Adipocyte (in vitro differentiated cells): Measurements from ENCODE around the gene ABHD4.

ENCODE experiments used
- DNase-seq: peaks from one replicate; pipeline ENCODE4 v3.0.0-alpha.2; 2015; ENCODE audit warnings: low read depth
- H3K27me3 ChIP-seq: replicated peaks from 2 replicates; pipeline ENCODE4 v1.7.0; 2013; ENCODE audit warnings: mild to moderate bottlenecking, low read length, moderate library complexity; ENCODE audit not compliant: control insufficient read depth, insufficient read depth
- H3K36me3 ChIP-seq: 2 replicates; pipeline ENCODE4 v1.7.0; 2013; ENCODE audit warnings: low read length, mild to moderate bottlenecking, moderate library complexity; ENCODE audit not compliant: control insufficient read depth, insufficient read depth, severe bottlenecking
- H3K4me1 ChIP-seq: 2 replicates; pipeline ENCODE4 v1.7.0; 2013; ENCODE audit warnings: mild to moderate bottlenecking, low read length, moderate library complexity; ENCODE audit not compliant: control insufficient read depth, insufficient read depth
- H3K4me3 ChIP-seq: 2 replicates; pipeline ENCODE4 v1.7.0; 2013; ENCODE audit warnings: mild to moderate bottlenecking, low read length, moderate library complexity
- H3K9ac ChIP-seq: 2 replicates; pipeline ENCODE4 v1.7.0; 2013; ENCODE audit warnings: mild to moderate bottlenecking, low read length, moderate library complexity
- H3K9me3 ChIP-seq: 2 replicates; pipeline ENCODE4 v1.7.0; 2013; ENCODE audit warnings: mild to moderate bottlenecking, low read length, moderate library complexity; ENCODE audit not compliant: control insufficient read depth

ABHD4 gene

GRCh38 chr14:22596354-22596879 lies 1.7 kb upstream of the ABHD4 start:
- H3K36me3 ChIP-seq, result peaks cover under 1% of the 10 kb centered on the region
- no peak overlapping the region for H3K4me3 ChIP-seq
- no peaks in the 10 kb centered on the region for H3K9me3 ChIP-seq
- peaks cover 3% of the 10 kb centered on the region for H3K27me3 ChIP-seq
- H3K9ac ChIP-seq, result no peak overlapping the region
- peaks cover 20% of the 10 kb centered on the region for H3K4me1 ChIP-seq
- no peak for DNase-seq

- no peaks in the 10 kb centered on the region for H3K9me3 ChIP-seq
- peaks cover 26% of the 10 kb centered on the region for H3K4me1 ChIP-seq
- H3K4me3 ChIP-seq, result peak overlapping the region; percentile 96
- no peak for DNase-seq
- peaks cover 3% of the 10 kb centered on the region for H3K27me3 ChIP-seq
- H3K9ac ChIP-seq, result peak overlapping the region; percentile 95
- H3K36me3 ChIP-seq, result peaks cover 9% of the 10 kb centered on the region
Observed at GRCh38 chr14:22597265-22597664, 835 bp upstream of the ABHD4 start.

- Histone ChIP-seq H3K4me3 (peak overlapping the region; percentile 96), H3K27me3 (peaks cover 3% of the 10 kb centered on the region), H3K9me3 (no peaks in the 10 kb centered on the region), H3K9ac (peak overlapping the region; percentile 95), H3K4me1 (peaks cover 30% of the 10 kb centered on the region), H3K36me3 (peaks cover 14% of the 10 kb centered on the region)
- DNase-seq, result peak; percentile 37
Observed at GRCh38 chr14:22597771-22598098, 365 bp upstream of the ABHD4 start.

GRCh38 chr14:22598896-22599244 lies 770 bp downstream of the ABHD4 start:
- peak; percentile 88 for DNase-seq
- H3K36me3 ChIP-seq, result peaks cover 25% of the 10 kb centered on the region
- H3K9ac ChIP-seq, result peak overlapping the region; percentile 95
- no peaks in the 10 kb centered on the region for H3K9me3 ChIP-seq
- peak overlapping the region; percentile 96 for H3K4me3 ChIP-seq
- peaks cover 36% of the 10 kb centered on the region for H3K4me1 ChIP-seq
- peaks cover 3% of the 10 kb centered on the region for H3K27me3 ChIP-seq

GRCh38 chr14:22599349-22599748 lies 1.2 kb downstream of the ABHD4 start:
- DNase-seq, result no peak
- Histone ChIP-seq H3K9ac (peak overlapping the region; percentile 95), H3K4me3 (peak overlapping the region; percentile 96), H3K9me3 (no peaks in the 10 kb centered on the region), H3K36me3 (peaks cover 28% of the 10 kb centered on the region), H3K27me3 (peaks cover 3% of the 10 kb centered on the region), H3K4me1 (peaks cover 36% of the 10 kb centered on the region)

- H3K4me1 ChIP-seq, result peaks cover 36% of the 10 kb centered on the region
- H3K9me3 ChIP-seq, result no peaks in the 10 kb centered on the region
- peak overlapping the region; percentile 95 for H3K9ac ChIP-seq
- DNase-seq, result no peak
- H3K4me3 ChIP-seq, result peak overlapping the region; percentile 96
- H3K36me3 ChIP-seq, result peaks cover 35% of the 10 kb centered on the region
- H3K27me3 ChIP-seq, result peaks cover 3% of the 10 kb centered on the region
Observed at GRCh38 chr14:22600027-22600426, 1.9 kb downstream of the ABHD4 start.

- no peak for DNase-seq
- H3K27me3 ChIP-seq, result no peaks in the 10 kb centered on the region
- no peak overlapping the region for H3K4me3 ChIP-seq
- H3K9ac ChIP-seq, result no peak overlapping the region
- H3K4me1 ChIP-seq, result peaks cover 36% of the 10 kb centered on the region
- no peaks in the 10 kb centered on the region for H3K9me3 ChIP-seq
- peaks cover 49% of the 10 kb centered on the region for H3K36me3 ChIP-seq
Observed at GRCh38 chr14:22601456-22601855, 3.4 kb downstream of the ABHD4 start.

- Histone ChIP-seq H3K36me3 (peaks cover 55% of the 10 kb centered on the region), H3K27me3 (no peaks in the 10 kb centered on the region), H3K4me1 (peaks cover 36% of the 10 kb centered on the region)
Observed at GRCh38 chr14:22601996-22602395, 3.9 kb downstream of the ABHD4 start.

GRCh38 chr14:22602862-22603261 lies 4.8 kb downstream of the ABHD4 start:
- Histone ChIP-seq H3K9ac (peak overlapping the region; percentile 32), H3K36me3 (peaks cover 63% of the 10 kb centered on the region), H3K27me3 (no peaks in the 10 kb centered on the region), H3K4me1 (peaks cover 36% of the 10 kb centered on the region), H3K4me3 (no peak overlapping the region), H3K9me3 (no peaks in the 10 kb centered on the region)
- no peak for DNase-seq

More at GRCh38 chr14:22601996-22602395, 3.9 kb downstream of the ABHD4 start:
- Histone ChIP-seq H3K9me3 (no peaks in the 10 kb centered on the region), H3K9ac (peak overlapping the region; percentile 52), H3K4me3 (no peak overlapping the region)
- no peak for DNase-seq

- Histone ChIP-seq H3K9ac (no peak overlapping the region), H3K4me3 (no peak overlapping the region), H3K27me3 (no peaks in the 10 kb centered on the region), H3K4me1 (peaks cover 27% of the 10 kb centered on the region), H3K9me3 (no peaks in the 10 kb centered on the region), H3K36me3 (peaks cover 95% of the 10 kb centered on the region)
- DNase-seq, result no peak
Observed at GRCh38 chr14:22606380-22606779, 8.3 kb downstream of the ABHD4 start.

- Histone ChIP-seq H3K4me3 (no peak overlapping the region), H3K36me3 (peaks cover 95% of the 10 kb centered on the region), H3K9ac (no peak overlapping the region), H3K4me1 (peaks cover 22% of the 10 kb centered on the region), H3K9me3 (no peaks in the 10 kb centered on the region), H3K27me3 (no peaks in the 10 kb centered on the region)
- DNase-seq, result no peak
Observed at GRCh38 chr14:22607291-22607690, 9.2 kb downstream of the ABHD4 start.

- no peak for DNase-seq
- H3K27me3 ChIP-seq, result no peaks in the 10 kb centered on the region
- no peak overlapping the region for H3K9ac ChIP-seq
- H3K4me3 ChIP-seq, result no peak overlapping the region
- peaks cover 65% of the 10 kb centered on the region for H3K36me3 ChIP-seq
- H3K4me1 ChIP-seq, result peaks cover 33% of the 10 kb centered on the region
- no peaks in the 10 kb centered on the region for H3K9me3 ChIP-seq
Observed at GRCh38 chr14:22610931-22611330, 12.8 kb downstream of the ABHD4 start.
